Upper lobe of left lung (tissue), 4 donors: ENCODE results near the gene ZNF750.

Experiments
- CTCF ChIP-seq, 6 experiments: fragments of 450-650 bp in 4 of 6; fragments of 200-600 bp in 2 of 6; sonication (generic) in 2 of 6; IDR thresholded peaks; one replicate each; pipeline ENCODE4 v1.5.1; 2016 to 2019; ENCODE audit warnings: antibody characterized with exemption in 6 of 6
- POLR2AphosphoS5 ChIP-seq, 2 donors: sonication (generic); formaldehyde crosslinking; IDR thresholded peaks; one replicate each; pipeline ENCODE4 v1.5.1; 2017; ENCODE audit warnings: antibody characterized with exemption in 2 of 2

GRCh38 chr17:82863383-82863940, 23.6 kb upstream of the ZNF750 start:
- TF ChIP-seq POLR2AphosphoS5 (IDR thresholded peaks at IDR 0.05) = no peak
- TF ChIP-seq CTCF (IDR thresholded peaks at IDR 0.05) = no peak
